GM18511 (cell line): Measurements from ENCODE around the gene CFAP61.
"Not testable (repeated sequence)": the region's sequence is repeated elsewhere in the genome, so short reads cannot be mapped to it uniquely, and the experiment has no call there.

ENCODE experiments used
- ATAC-seq: cut with Tn5 transposase; IDR thresholded peaks from one replicate; pipeline ENCODE4 v1.9.1; 2021; ENCODE audit warnings: mild to moderate bottlenecking, moderate library complexity; ENCODE audit not compliant: unreplicated experiment

Gene CFAP61

DNA sequence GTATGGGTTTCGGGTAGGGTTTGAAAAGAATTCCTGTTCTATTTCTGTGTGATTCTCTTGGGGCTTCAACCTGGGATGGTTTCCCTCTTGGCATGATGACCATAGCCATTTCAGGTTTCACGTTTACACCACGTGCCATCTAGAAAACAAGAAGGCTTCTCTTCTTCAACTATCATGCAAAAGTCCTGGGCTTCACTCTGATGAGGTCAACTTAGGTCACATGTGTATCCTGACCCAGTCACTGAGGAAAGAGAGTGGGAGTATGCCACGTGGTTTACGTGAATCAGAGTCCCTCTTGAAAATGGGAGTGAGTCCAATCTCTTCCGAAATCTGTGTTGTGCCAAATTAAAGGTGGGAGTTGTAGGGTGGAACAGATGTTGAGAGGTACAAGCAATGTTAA lies 174.2 kb downstream of the CFAP61 start:
- ATAC-seq = no peak

GRCh38 chr20:20227013-20227571 lies 174.8 kb downstream of the CFAP61 start:
- no peak for ATAC-seq

DNA sequence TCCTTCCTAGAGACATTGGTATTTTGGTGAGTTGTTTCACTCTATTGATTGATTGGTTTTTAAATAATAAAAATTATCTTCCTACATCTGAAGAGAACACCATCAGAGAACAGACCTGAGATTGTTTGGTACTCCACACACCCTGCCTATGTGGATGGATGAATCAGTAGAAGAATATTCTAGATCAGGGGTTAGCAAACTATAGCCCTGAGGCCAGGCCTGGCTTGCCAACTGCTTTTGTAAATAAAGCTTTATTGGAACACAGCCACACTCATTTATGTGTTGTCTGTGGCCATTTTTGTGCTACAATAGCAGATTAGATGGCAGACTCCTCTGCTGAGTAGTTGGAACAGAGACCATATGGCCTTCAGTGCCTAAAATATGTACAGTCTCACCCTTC lies 176.0 kb downstream of the CFAP61 start:
- ATAC-seq = no peak

GRCh38 chr20:20229595-20229994 lies 177.3 kb downstream of the CFAP61 start:
- peak; percentile 58 for ATAC-seq

- ATAC-seq = no peak
Observed at GRCh38 chr20:20230741-20231140, 178.4 kb downstream of the CFAP61 start.

GRCh38 chr20:20231528-20232298 lies 179.4 kb downstream of the CFAP61 start:
- no peak for ATAC-seq

GRCh38 chr20:20233041-20233514 lies 180.7 kb downstream of the CFAP61 start:
- peak; percentile 73 for ATAC-seq

GRCh38 chr20:20235681-20236080 lies 183.3 kb downstream of the CFAP61 start:
- no peak for ATAC-seq

- peak; percentile 63 for ATAC-seq
Observed at GRCh38 chr20:20237093-20237959, 185.0 kb downstream of the CFAP61 start.

DNA sequence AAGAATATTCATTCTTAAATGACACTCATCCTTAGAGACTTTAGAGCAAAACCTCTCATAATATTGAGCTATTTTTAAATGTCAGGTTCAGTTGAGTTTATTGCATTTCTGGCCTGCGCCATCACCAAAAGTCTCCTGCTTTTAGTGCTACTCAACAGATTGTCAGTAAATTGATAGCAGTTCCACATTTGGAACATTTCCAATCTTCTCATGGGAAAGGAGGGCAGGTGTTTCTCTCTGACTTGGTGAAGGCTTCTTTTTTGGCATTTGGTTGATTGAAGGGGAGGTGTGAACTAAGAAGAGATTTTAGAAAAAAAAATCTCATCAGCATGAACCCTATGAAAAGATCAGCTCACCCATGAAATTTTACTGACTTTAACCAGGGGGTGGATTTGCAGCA lies 189.6 kb downstream of the CFAP61 start:
- no peak for ATAC-seq

DNA sequence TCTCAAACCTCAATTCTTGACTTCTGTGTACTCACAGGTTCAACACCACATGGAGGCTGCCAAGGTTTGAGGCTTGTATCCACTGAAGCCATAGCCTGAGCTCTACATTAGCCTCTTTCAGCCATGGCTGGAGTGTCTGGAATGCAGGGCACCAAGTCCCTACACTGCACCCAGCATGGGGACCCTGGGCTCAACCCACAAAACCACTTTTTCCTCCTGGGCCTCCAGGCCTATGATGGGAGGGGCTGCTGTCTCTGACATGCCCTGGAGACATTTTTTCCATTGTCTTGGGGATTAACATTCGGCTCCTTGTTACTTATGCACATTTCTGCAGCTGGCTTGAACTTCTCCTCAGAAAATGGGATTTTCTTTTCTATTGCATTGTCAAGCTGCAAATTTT lies 192.1 kb downstream of the CFAP61 start:
- ATAC-seq = not testable (repeated sequence)

- no peak for ATAC-seq
Observed at GRCh38 chr20:20246996-20247633, 194.8 kb downstream of the CFAP61 start.

DNA sequence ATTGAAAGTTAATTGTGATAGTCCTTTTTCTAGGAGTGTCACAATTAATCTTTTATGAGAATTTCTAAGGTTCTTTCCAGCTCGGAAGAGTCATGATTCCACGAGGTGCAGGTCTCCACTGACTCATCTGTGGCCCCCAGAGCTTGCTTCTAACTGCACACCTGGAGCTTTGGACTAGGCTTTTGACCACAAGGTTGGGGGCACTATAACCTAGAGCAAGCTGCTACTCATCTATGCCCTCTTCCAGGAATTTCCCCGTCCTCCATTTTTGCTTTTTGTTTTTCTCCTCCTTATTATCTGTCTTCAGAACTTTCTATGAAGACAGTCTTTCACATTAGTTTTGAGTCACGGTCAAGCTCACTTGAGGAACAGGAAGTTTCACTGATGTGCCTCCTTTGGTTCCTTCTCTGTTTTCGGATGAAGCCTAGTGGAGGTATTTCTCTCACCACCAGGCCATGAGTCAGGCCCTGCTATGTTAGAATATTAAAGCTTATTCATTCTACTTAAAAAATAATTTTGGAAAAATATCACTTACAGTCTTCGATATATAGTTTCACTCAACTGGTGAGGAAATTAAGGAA lies 196.4 kb downstream of the CFAP61 start:
- no peak for ATAC-seq

- no peak for ATAC-seq
Observed at GRCh38 chr20:20251317-20251716, 199.0 kb downstream of the CFAP61 start.

- no peak for ATAC-seq
Observed at GRCh38 chr20:20251836-20252235, 199.5 kb downstream of the CFAP61 start.

DNA sequence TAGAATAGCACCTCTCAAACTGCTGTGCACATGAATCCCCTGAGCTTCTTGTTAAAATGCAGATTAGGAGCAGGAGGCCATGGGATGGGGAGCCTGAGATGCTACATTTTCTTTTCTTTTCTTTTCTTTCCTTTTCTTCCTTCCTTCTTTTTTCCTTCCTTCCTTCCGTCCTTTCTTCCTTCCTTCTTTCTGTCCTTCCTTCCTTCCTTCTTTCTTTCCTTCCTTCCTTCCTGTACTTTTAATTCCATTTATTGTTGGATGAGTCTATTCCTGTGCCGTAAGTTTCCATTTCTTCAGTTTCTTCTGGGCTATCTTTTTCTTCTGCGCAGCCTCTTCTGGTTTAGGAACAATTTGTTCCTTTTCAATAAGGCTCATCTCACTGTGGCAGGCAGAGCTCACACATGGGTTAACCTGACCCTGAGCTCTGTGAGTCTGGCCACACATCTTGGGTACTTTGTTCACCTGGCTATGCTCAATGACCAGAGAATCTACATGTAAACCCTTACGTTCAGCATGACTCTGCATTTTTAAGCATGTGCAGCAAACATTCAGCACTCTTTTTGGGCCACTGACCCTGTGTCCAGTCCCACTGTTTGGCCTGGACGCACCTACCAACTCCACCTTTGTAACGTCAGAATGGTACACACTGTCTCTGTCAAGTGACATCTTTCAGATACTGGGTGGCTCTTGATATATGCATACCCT lies 200.9 kb downstream of the CFAP61 start:
- ATAC-seq = no peak

GRCh38 chr20:20253744-20254330 lies 201.5 kb downstream of the CFAP61 start:
- no peak for ATAC-seq

DNA sequence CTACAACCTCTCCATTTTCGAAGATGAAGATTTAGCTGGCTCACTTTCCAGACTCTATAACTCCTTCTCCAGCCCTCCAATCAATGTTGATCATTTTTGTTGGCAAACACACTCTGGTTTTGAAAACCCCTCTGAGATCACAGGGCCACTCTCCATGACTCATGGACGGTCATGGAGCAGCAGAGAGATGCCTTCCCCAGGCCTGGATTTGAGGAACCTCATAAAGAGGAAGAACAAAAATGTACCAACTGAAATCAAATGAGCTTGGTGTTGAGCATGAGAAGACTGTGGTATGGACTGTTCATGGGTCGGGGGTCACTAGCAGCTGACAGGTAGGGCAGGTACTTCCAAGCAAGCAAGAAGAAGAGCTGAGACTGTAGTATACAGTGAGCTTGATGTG lies 202.8 kb downstream of the CFAP61 start:
- ATAC-seq = no peak

- no peak for ATAC-seq
Observed at GRCh38 chr20:20259533-20259932, 207.2 kb downstream of the CFAP61 start.

DNA sequence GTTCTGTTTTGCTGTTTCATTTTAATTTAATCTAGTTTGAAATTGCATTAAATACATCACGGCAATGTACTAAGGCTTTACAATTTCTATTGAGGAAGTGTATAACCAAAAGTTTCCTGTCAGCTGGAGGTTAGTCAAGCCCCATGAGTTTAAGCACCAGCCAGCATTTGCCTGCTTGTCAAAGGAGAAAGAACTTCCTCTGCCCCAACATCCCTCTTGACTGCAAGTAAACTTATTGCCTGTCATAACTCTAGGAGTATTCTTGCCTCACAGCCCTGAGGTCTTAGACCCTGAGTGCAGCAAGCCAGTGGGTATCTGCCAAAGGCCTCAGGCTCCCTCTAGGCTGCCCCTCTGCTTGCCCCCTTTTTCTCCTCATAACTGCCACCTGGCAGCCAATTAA lies 208.8 kb downstream of the CFAP61 start:
- ATAC-seq = no peak
